ENCODE results near the gene PAH.
"Not testable (repeated sequence)": the region's sequence is repeated elsewhere in the genome, so short reads cannot be mapped to it uniquely, and the experiment has no call there.

Gene PAH

DNA sequence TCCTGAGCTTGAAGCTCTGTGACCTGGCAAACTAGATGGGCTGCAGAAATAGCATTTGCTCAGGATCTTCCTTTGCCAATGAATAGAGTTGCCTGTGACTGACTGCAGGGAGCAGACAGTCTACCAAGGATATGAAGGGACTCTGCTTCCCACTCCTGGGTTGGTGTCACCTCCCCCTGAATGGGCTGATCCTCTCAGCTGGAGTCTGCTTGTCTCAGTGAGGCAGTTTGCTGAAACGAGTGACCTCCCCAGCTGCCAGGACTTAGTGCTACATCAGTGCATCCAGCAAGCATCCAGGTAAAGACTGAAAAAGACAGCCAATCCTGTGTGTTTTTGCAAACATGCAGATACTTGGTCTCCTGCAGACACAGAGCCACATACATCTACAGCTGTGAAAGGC, 28.5 kb downstream of the PAH start:
- DNase-seq = no peak

DNA sequence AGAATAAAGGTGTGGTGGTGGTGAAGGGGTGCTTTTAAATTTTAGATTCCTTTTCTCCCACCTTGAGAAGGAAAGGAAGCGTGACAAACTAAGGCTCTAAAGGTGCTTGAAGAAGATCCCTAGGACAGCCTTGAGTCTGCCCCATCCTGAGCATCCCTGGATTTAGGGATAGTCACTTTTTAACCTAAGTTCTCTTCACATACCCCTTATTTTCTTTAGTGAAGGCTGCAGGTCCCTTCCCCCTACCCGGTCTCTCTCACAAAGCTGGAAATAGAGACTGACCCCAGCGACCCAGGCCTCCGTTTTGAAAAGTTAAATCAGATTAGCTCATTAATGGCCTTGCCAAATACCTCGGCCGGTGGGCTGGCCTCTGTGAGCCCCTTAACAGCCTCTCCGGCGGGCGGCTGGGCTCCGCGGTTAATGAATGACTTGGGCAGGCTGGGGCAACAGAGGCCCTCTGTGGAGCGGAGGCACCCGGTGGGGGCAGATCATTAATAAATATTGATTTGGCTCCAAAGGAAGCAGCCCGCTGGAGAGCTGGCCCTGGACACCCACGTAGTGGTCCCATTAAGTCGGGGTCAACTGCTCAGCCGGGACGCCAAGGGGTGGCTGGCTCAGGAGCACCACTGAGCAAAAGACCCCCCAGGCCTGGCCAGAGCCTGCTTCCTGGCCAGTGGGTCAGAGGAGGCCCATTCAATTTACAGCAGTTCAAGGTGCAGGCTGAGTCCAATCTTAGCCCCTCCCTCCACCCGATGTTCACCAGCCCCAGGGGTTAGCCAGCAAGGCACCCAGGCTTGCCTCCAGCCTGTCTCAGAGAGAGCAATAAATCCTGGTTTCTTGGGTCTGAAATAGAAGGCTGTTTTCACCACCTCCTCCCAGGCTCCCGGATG, 31.8 kb downstream of the PAH start:
- no peak for DNase-seq

DNA sequence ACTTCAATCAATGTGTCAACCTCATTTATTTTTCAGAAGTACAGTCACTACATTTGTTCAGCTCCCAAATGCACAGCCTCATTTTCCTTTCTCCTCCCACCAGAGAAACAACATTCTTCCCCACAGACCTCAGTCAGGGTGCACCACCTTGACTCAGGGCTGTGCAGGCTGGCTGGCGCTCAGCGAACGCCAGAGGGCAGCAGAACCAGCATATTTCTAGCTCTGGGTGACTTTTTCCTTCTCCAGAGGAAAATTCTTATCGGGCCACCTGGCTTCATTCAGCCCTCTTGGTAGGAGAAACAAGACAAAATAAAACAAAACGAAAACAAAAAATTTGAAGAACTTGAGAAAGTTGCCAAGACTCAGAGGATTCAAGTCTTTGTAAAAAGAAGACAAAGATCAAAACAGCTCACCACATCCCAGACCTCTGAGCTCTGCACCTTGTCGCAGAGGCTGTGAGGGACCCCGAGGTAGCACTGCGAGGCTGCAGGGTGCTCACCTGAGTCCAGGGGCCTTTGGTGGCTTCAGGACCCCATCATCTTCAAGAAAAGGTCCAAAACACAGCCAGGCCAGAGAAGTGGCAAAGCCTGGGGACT, 33.7 kb downstream of the PAH start:
- peak; percentile 22 for DNase-seq

DNA sequence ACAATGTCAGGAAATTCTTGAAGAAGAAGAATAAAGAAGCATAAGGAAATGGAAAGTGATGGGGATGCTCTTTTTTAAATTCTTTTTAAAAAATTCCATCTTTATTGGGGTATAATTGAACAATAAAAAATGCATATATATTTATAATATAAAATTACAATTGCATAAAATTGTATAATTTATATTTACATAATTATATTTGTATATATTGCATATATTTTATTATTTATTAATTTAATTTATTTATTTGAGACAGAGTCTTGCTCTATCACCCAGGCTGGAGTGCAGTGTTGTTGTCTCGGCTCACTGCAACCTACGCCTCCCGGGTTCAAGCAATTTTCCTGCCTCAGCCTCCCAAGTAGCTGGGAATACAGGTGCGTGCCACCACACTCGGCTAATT, 36.3 kb downstream of the PAH start:
- DNase-seq = no peak

DNA sequence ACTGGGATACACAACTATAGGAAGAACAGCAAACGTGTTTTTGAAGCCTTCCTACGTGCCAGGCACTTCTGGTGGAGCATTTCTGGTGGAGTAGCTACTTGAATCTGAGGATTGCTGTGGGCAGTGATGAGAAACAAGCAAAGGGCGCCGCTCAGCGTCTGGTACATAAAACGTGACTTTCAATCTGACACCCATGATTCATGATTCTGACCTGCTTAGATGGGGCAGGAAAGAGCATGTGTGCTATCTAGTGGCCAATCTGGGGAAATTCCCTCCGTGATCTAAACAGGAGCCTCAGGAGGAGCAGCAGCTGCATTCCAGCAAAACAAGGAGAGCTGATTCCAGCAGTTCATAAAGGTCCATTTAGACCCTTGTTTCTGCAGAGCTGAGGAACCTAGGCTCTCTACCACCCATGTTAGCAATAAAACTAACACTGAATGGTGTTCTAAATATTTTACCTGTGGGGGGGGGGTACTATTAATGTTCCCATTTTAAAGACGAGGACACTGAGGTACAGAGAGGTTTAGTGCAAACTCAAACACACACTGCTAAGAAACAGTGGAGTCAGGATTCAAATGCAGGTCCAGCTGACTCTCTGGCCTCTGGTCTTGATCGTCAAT, 37.8 kb downstream of the PAH start:
- peak; percentile 71 for DNase-seq

DNA sequence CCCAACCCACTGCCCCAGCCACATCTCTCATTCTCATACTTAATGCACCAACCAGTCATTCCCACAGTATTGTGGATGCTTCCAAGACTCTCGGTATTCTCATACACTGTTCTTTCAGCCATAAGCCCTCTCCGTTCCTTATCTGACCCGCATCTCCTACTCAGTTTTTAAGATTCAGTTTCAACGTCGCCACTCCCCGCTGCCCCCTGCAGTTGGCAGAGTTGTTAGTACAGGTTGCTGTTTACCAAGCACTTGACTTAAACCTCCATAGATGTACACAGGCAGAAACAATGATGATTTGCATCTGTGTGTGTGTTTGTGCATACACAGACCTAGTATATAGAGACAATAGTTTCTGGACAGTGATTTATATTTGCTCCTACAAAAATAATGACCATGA, 40.2 kb downstream of the PAH start:
- no peak for DNase-seq

DNA sequence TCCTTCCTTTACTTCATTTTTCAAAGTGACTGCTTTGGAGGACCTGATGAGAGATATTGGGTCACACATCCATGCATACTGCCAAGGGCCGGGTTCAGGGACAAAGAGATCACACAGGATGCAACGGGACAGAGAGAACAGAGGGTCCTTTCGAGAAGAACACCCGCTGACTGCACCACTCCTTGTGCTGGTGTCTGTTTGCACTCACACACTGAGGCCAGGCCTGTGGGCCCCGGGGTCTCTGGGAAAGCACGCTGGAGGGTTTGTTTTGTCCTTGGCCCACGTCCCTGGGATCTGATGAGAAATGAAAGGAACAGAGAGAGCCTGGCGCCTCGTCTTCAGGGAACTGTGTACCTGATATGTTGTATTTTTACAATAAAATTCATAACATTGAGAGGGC, 42.2 kb downstream of the PAH start:
- DNase-seq = no peak

DNA sequence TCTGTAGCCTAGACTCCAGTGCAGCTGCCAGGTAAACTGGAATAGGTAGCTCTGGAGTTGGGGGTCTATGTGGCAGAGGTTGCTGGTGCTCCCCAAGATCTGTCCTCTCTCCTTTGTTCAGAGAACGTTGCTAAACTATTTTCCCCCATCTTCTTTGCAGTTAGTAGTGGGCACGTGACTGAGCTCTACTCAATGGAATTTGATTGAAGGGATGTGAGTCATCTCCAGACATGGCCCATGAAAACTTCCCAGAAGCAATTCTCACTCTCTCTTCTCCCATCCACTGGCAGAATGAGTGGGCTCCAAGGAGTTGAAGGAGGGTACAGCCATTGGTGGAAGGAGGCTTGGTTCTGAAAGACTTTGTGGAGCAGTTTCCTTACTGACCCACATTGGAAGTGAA, 44.0 kb downstream of the PAH start:
- DNase-seq = no peak

DNA sequence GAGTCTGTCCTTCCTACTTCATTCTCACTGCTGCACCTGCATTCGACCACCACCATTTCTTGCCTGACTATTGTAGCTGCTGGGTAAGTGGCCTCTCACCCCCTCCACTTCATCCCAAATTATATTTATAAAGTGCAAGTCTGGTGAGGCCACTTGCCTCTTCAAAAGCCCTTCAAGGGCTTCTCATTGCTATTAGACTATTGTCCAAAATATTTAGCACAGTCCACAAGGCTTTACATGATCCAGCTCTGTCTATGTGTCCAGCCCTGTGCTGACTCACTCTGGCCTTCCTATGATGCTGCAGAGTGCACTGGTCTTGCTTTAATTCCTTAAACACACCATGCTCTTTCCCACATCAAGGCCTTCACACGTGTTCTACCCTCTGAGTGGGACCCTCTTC, 46.0 kb downstream of the PAH start:
- DNase-seq = no peak

DNA sequence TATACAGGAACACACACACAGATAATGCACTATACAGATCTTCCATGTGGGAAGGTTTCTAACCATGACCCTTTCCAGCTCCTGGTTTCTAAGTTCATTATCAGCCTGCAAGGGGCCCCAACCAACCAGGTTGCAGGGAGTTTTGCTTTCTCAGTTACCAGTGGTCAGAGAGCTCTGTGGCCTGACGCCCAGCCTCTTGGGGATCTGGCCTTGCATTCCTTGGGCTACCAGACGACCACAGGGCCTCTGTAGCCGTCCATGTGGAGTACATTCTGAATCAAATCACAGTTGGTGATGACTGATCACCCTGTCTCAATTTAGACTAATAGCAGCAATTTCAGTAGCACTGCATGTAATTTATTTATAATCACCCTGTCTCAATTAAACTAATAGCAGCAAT, 47.5 kb downstream of the PAH start:
- no peak for DNase-seq

DNA sequence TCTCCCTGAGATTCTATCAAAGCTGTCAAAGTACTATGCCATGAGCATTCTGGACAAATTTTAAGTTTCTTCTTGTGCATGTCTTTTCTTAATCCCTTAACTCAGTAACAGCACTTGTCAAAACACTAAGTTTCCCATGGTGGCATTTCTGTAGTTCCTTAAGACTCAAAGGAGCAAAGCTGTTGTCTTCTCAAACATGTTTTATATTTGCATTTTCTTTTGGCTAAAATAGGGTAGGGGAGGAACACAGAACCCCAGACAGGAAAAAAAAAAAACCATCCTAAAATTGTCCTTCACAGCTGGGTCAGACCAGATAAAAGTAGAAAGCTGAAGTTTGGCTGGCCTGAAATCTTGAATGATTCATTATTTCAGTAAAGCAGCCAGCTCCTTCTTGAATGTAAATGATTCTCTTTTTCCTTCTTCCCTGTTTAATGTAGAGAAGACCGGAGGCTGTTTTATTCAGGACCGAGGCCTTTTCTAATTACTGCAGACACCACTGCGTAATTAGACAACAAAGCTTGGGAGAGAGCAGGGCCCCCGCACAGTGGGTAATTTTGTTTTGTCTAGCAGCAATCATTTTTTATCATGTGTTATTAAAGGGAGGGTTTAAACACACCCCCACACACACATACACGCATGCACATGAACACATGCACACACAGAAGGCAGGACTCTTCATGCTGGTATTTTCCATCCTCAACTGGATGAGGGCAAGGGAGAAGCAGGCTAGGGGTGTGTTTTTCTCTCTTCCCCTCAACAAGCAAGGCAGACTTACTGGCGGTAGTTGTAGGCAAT, 51.0 kb downstream of the PAH start:
- no peak for DNase-seq

DNA sequence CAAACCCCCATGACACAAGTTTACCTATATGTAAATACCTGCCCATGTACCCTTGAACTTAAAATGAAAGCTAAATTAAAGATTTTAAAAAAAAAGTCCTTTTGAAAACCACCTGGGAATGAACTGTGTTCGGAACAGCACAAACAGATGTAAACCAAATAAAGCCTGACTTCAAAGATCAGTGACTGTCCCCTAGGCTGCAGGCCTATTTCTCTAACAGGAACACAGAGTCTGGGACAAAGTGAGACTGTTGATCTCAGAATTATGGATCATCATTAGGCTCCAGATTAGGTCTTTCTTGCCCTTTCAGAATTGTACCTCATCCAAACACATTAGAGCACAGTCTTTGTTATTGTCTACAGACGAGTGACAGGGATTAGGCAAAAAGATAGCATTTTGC, 54.6 kb downstream of the PAH start:
- no peak for DNase-seq

DNA sequence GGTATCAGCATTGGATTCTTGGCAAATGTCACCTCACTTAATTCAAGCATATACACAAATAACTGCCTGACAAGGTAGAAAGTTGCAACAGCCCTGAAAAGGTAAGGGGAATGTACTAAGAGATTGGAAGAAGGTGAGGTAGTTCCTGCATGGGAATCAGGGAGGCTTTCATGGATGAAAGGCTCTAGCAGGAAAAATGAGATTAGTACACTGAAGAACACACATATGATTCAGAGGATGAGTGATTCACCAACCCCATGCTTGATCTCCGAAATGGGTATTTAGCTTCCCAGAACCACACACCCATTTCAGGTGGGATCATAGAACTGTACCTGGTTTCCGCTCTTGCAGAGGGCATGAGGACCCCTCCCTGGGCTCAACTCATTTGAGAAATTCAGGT, 65.8 kb downstream of the PAH start:
- no peak for DNase-seq

DNA sequence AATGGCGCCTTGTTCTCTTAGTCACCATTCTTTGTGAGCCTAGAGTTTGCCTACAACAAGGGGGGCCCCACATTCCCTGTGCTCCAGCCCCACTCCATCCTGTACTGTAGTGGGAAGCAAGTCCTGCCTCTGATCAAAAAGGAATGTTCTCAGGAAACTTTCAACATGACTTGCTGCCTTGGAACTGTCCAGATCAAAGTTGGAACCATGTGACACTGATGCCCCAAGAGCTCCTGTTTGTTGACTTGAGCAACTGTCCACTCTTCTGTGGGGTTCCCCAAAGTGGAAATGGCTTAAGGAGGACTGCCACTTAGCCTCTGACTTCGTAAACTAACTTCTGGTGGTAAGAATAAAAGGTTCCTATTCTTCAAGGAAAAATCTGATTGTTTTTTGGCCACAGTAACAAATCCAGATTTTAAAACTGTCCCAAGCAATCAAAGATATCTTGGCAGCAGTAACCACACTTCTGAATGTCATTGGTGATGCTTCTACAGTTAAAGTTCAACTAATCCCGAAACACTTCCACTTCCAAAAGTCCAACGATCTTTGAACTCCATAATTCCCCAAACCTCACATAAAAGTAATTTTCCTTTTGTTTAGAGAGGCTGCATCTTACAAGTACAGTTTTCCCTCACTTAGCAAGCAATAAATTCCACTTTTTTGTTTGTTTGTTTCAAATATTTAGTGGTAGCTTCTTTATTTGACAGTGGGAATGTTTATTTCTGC, 67.2 kb downstream of the PAH start:
- no peak for DNase-seq

DNA sequence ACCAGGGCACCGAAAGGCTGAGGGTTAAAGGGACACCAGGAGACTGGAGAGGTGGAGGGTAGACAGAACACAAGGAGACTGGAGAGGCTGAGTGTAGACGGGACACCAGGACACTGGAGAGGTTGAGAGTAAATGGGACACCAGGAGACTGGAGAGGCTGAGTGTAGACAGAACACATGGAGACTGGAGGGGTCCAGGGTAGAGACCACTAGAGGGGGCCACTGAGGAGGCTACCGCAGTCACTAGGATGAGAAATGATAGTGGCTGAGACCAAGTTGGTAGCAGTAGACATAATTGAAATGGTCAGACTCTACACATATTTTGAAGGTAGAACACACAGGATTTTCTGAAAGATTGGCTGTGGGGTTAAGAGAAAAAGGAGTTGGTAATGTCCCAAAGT, 68.2 kb downstream of the PAH start:
- DNase-seq = no peak

DNA sequence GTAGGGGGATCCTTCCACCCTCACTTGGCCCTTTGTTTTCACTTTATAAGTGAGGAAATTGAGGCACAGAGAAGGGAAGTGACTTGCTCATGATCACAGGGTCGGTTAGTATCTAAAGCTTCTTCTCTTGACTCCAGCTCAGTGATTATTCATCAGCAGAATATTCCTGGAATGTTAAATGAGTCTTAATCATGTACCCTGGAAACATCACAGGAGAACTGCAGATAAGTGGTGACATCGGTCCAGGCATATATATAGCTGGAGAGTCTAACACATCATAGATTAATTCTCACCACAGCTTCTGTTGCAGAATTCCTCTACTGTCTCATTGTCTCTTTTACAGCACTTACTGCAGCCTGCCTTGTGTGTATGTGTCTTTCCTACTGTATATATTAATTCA, 69.9 kb downstream of the PAH start:
- no peak for DNase-seq

DNA sequence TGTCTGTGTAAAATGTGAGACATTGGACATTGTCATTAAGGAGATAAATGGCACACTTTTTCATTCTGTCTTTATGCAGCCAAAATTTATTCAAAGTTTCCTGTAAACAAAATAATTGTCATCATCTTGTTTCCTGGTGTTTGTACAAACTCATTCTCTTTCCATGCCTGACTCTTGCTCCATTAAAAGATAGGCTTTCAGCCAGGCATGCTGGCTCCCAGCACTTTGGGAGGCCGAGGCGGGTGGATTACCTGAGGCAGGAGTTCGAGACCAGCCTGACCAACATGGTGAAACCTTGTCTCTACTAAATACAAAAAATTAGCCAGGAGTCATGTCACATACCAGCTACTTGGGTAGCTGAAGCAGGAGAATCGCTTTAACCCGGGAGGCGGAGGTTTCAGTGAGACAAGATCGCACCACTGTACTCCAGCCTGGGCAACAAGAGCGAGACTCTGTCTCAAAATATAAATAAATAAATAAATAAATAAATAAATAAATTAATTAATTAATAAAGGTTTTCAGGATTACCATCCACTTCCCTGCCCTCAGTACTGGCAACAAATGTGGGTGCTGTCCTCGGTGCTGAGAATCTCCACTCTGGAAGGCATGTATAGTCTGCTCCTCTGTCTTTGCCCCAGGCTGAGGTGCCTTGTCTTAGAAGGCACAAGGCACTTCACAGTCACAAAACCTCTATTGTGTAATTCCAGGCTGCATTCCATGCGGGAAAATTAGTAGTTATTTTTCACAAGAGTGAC, 83.2 kb downstream of the PAH start:
- DNase-seq = no peak

DNA sequence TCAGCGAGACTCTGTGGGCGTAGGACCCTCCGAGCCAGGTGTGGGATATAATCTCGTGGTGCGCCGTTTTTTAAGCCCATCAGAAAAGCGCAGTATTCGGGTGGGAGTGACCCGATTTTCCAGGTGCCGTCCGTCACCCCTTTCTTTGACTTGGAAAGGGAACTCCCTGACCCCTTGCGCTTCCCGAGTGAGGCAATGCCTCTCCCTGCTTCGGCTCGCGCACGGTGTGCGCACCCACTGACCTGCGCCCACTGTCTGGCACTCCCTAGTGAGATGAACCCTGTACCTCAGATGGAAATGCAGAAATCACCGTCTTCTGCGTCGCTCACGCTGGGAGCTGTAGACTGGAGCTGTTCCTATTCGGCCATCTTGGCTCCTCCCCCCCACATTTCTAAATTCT, 84.2 kb downstream of the PAH start:
- not testable (repeated sequence) for DNase-seq

DNA sequence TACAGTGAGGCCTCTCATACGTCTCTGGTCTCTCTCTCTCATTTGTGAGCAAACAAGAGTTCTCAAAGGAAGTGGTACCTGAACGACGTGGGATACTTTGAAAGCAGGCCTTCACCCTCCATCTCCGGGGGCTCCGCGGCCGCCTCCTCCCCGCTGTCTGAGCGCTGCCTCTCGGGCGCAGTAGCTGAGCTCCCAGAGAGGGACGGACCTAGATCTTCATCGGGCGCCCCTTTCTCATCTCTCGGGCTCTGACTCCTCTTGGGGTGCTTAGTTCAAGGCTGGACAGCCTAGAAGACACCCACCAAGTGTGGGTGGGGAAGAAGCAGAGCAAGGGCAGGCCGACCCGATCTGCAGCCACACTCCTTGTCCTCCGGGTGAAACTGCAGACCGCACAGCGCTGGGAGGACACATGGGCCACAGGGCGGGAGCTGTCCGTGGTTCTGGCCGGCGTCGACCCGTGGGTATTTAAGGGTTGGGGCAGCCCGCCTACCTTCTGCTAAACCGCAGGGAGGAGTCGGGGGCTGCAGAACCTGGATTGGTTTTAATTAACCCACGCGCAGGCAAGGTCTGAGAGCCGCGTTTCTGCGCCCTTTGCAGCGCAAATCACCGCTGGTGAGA, 92.7 kb downstream of the PAH start:
- no peak for DNase-seq

DNA sequence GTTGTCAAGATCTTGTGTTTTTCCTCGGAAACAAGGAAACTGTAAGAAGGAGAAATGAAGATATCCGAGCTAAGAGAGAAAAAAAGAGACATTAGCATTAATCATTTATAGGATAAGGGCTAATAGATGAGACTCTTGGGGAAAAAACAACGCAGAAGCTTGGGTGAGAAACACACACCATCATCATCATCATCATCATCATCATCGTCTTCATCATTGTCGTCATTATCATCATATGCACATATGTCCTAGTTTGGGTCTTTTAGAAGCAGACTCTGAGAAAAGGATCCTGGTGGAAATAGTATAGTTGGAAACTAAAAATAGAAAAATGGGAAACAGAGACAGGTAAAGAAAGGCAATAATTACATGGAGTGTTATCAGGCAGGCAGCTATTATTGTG, 95.9 kb downstream of the PAH start:
- no peak for DNase-seq

DNA sequence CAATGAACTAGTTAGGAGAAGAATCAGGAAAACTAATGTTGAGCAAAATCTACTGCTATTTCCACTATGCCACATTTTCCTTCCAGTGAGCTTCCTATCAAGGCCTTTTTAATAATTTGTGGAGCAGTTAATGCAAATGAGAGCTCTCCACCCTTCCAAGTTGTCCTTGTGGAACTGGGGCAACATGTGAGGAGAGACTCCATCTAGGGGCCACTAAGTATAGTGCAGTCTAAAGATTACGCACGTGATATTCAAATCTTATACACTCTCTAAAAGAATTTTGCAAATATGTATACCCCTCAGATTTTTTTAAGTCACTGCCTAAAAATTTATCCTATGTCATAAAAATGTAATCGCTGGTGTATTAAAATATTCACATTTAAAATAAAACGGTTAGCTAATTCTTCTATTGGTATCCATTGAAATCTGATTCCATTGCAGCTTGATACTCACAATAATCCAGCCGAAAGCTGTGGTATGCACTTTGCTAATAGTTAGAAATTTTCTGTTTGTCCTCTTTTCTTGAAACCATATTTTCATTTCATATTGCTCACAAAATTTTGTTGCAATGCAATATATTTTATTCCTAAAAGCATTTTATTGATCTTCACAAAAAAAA, 100.1 kb downstream of the PAH start:
- peak; percentile 15 for DNase-seq
